ENCODE results near the gene MAP4. TPM values are rescaled to one million over a fixed set of nuclear protein-coding genes. Genes with fewer than 3 reads are reported as not detected.
A peak's percentile ranks its signal among the peaks of the same experiment; 100 is the strongest.

MAP4 gene
- total RNA-seq, 1 donor from 2014 or later = 471 TPM

DNA sequence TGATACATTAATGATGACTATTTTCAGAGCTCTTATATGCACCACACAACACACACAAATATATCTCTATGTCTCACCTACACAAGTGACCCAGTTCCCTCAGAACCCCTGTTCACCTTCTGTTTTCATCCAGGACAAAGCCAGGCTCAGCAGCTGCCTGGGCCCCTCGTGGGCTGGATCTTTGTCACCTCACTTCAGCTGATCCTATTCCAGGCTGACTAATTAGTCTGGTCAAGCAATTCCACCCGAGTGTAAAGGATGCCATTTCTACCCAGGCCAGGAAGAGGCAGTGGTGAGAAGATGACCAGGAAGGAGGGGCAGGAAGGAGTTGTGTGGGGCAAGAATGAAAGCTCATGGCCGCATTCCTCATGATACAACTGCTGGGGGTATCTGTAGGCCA is 151.0 kb downstream of the MAP4 start:
- no peaks in the 10 kb centered on the region for H3K27me3 ChIP-seq (ENCODE audit: insufficient read depth, low read length)
- H3K4me1 ChIP-seq (ENCODE audit: insufficient read depth, low read length) = no peaks in the 10 kb centered on the region
- peaks cover 29% of the 10 kb centered on the region for H3K36me3 Mint-ChIP-seq (ENCODE audit: low read depth, unreplicated experiment)
- peaks cover 47% of the 10 kb centered on the region for H3K36me3 ChIP-seq (ENCODE audit: insufficient read depth, low read length)
- TF ChIP-seq EZH2 (IDR thresholded peaks at IDR 0.05; ENCODE audit: insufficient read depth, low read length) = no peak
- TF ChIP-seq, protein P1, sequence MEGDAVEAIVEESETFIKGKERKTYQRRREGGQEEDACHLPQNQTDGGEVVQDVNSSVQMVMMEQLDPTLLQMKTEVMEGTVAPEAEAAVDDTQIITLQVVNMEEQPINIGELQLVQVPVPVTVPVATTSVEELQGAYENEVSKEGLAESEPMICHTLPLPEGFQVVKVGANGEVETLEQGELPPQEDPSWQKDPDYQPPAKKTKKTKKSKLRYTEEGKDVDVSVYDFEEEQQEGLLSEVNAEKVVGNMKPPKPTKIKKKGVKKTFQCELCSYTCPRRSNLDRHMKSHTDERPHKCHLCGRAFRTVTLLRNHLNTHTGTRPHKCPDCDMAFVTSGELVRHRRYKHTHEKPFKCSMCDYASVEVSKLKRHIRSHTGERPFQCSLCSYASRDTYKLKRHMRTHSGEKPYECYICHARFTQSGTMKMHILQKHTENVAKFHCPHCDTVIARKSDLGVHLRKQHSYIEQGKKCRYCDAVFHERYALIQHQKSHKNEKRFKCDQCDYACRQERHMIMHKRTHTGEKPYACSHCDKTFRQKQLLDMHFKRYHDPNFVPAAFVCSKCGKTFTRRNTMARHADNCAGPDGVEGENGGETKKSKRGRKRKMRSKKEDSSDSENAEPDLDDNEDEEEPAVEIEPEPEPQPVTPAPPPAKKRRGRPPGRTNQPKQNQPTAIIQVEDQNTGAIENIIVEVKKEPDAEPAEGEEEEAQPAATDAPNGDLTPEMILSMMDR (IDR thresholded peaks at IDR 0.05; ENCODE audit: insufficient read depth, low read depth, low read length) = no peak
- no peaks in the 10 kb centered on the region for H3K27me3 Mint-ChIP-seq (ENCODE audit: low read depth, unreplicated experiment)
- peaks cover 38% of the 10 kb centered on the region for H4K20me1 ChIP-seq (ENCODE audit: insufficient read depth, low read length)
- no peak overlapping the region for H3K27ac ChIP-seq (ENCODE audit: low read depth, low read length)
- peaks cover 3% of the 10 kb centered on the region for H3K79me2 ChIP-seq (ENCODE audit: insufficient read depth, low read length)
- FAIRE-seq (no peak), DNase-seq (ENCODE audit: low read depth) (no peak)
- H3K9me3 ChIP-seq (ENCODE audit: insufficient read depth, low read depth, low read length) = no peaks in the 10 kb centered on the region
- H2AFZ ChIP-seq (ENCODE audit: low read depth, low read length) = no peak overlapping the region
- H3K4me3 Mint-ChIP-seq (ENCODE audit: unreplicated experiment) = no peak overlapping the region
- H3K9ac ChIP-seq (ENCODE audit: low read length) = no peak overlapping the region
- H3K9me3 Mint-ChIP-seq (ENCODE audit: unreplicated experiment) = no peaks in the 10 kb centered on the region
- peak overlapping the region; percentile 91 for H3K27ac Mint-ChIP-seq (ENCODE audit: unreplicated experiment)
- no peak overlapping the region for H3K4me3 ChIP-seq (ENCODE audit: insufficient read depth, low read depth, low read length)
- no peak overlapping the region for H3K4me2 ChIP-seq (ENCODE audit: low read length)
- peaks cover 14% of the 10 kb centered on the region for H3K4me1 Mint-ChIP-seq (ENCODE audit: low read depth, unreplicated experiment)

DNA sequence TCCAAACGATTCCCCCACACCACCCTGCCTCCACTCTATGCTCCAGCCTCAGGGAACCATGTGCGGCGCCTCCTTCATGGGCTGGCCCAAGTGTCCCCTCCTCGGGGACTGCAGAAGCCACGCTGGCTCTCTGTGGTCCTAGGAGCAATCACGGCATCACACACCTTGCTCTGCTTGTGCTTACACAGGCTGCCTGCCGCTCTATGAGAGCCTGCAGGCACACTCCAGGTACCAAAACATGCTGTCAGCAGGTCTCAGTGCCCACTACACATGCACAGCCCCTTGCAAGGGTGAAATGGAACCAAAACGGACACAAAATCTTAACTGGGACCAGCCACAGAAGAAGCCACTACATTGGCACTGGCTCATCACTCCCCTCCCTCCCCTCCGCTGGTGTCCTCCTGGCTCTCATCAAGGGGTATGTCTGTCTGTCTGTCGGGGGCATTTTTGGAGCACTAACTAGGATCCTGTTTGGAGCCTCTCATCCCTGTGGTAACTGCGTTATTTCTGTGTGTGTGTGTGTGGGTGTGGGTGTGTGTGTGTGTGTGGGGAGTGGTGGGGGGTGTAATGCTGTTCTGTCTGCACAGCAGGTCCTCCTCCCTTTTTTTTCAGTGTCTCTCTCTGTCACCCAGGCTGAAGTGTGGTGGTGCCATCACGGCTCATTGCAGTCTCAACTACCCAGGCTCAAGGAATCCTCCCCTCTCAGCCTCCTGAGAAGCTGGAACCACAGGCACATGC is 152.7 kb downstream of the MAP4 start:
- Histone ChIP-seq H3K9me3 (ENCODE audit: insufficient read depth, low read depth, low read length) (no peaks in the 10 kb centered on the region), H3K79me2 (ENCODE audit: insufficient read depth, low read length) (peaks cover 3% of the 10 kb centered on the region), H3K4me3 (ENCODE audit: insufficient read depth, low read depth, low read length) (no peak overlapping the region), H3K27ac (ENCODE audit: low read depth, low read length) (no peak overlapping the region), H2AFZ (ENCODE audit: low read depth, low read length) (no peak overlapping the region), H3K27me3 (ENCODE audit: insufficient read depth, low read length) (no peaks in the 10 kb centered on the region), H4K20me1 (ENCODE audit: insufficient read depth, low read length) (peaks cover 37% of the 10 kb centered on the region), H3K4me2 (ENCODE audit: low read length) (no peak overlapping the region), H3K36me3 (ENCODE audit: insufficient read depth, low read length) (peaks cover 37% of the 10 kb centered on the region), H3K4me1 (ENCODE audit: insufficient read depth, low read length) (no peaks in the 10 kb centered on the region), H3K9ac (ENCODE audit: low read length) (no peak overlapping the region)
- FAIRE-seq (no peak), DNase-seq (ENCODE audit: low read depth) (no peak)
- H3K9me3 Mint-ChIP-seq (ENCODE audit: unreplicated experiment) = no peaks in the 10 kb centered on the region
- peaks cover 22% of the 10 kb centered on the region for H3K36me3 Mint-ChIP-seq (ENCODE audit: low read depth, unreplicated experiment)
- peaks cover 7% of the 10 kb centered on the region for H3K4me1 Mint-ChIP-seq (ENCODE audit: low read depth, unreplicated experiment)
- H3K27ac Mint-ChIP-seq (ENCODE audit: unreplicated experiment) = no peak overlapping the region
- no peak overlapping the region for H3K4me3 Mint-ChIP-seq (ENCODE audit: unreplicated experiment)
- H3K27me3 Mint-ChIP-seq (ENCODE audit: low read depth, unreplicated experiment) = no peaks in the 10 kb centered on the region
- TF ChIP-seq, protein P1 (IDR thresholded peaks at IDR 0.05; ENCODE audit: insufficient read depth, low read depth, low read length) = no peak
- no peak for TF ChIP-seq EZH2 (IDR thresholded peaks at IDR 0.05; ENCODE audit: insufficient read depth, low read length)

DNA sequence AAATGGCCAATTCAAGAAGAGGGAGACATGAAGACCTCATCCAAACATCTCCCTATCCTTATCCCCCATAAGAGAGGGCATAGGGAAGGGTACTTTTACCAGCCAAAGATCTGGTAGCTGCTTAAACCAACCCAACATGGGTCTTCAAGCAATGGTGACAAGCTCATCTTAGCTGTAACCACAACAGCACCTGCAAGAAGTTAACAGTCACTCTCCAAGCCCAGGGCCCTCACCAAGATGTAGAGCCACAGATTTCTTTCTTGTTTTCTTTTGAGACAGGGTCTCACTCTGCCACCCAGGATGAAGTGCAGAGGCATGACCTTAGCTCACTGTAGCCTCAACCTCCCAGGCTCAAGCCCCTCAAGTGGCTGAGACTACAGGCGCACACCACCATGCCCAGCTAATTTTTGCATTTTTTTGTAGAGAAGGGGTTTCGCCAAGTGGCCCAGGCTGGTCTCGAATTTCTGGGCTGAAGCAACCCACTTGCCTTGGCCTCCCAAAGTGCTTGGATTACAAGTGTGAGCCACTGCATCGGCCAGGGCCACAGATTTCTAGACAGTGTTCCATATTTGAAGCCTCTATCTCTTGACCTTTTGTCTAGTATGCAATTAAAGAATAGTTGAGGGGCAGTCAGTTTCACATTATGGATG is 156.1 kb downstream of the MAP4 start:
- H3K9ac ChIP-seq (ENCODE audit: low read length) = no peak overlapping the region
- H3K9me3 Mint-ChIP-seq (ENCODE audit: unreplicated experiment) = peaks cover 2% of the 10 kb centered on the region
- H2AFZ ChIP-seq (ENCODE audit: low read depth, low read length) = no peak overlapping the region
- H3K36me3 Mint-ChIP-seq (ENCODE audit: low read depth, unreplicated experiment) = peaks cover 22% of the 10 kb centered on the region
- H3K4me3 ChIP-seq (ENCODE audit: insufficient read depth, low read depth, low read length) = no peak overlapping the region
- no peaks in the 10 kb centered on the region for H3K27me3 Mint-ChIP-seq (ENCODE audit: low read depth, unreplicated experiment)
- peaks cover 32% of the 10 kb centered on the region for H4K20me1 ChIP-seq (ENCODE audit: insufficient read depth, low read length)
- H3K4me1 ChIP-seq (ENCODE audit: insufficient read depth, low read length) = no peaks in the 10 kb centered on the region
- no peak for TF ChIP-seq EZH2 (IDR thresholded peaks at IDR 0.05; ENCODE audit: insufficient read depth, low read length)
- TF ChIP-seq, protein P1 (IDR thresholded peaks at IDR 0.05; ENCODE audit: insufficient read depth, low read depth, low read length) = no peak
- H3K4me3 Mint-ChIP-seq (ENCODE audit: unreplicated experiment) = no peak overlapping the region
- H3K27me3 ChIP-seq (ENCODE audit: insufficient read depth, low read length) = no peaks in the 10 kb centered on the region
- no peak overlapping the region for H3K4me2 ChIP-seq (ENCODE audit: low read length)
- DNase-seq (ENCODE audit: low read depth) (no peak), FAIRE-seq (no peak)
- H3K36me3 ChIP-seq (ENCODE audit: insufficient read depth, low read length) = peaks cover 32% of the 10 kb centered on the region
- no peak overlapping the region for H3K27ac ChIP-seq (ENCODE audit: low read depth, low read length)
- peaks cover 2% of the 10 kb centered on the region for H3K4me1 Mint-ChIP-seq (ENCODE audit: low read depth, unreplicated experiment)
- peaks cover 3% of the 10 kb centered on the region for H3K79me2 ChIP-seq (ENCODE audit: insufficient read depth, low read length)
- H3K27ac Mint-ChIP-seq (ENCODE audit: unreplicated experiment) = peak overlapping the region; percentile 30
- no peaks in the 10 kb centered on the region for H3K9me3 ChIP-seq (ENCODE audit: insufficient read depth, low read depth, low read length)

All from astrocyte (in vitro differentiated cells and primary cell).